CD14-positive monocyte (primary cell): ENCODE data around the gene SCRN2. TPM values are rescaled to one million over a fixed set of nuclear protein-coding genes. Genes with fewer than 3 reads are reported as not detected.
A peak's percentile ranks its signal among the peaks of the same experiment; 100 is the strongest.

ENCODE experiments used
- DNase-seq, 3 donors: peaks; one replicate each; pipeline ENCODE4 v3.0.0-alpha.2; 2011 to 2022
- H2AFZ ChIP-seq: 2 replicates; pipeline ENCODE4 v1.6.0; 2012; ENCODE audit warnings: mild to moderate bottlenecking, low read depth, low read length, inconsistent platforms; ENCODE audit not compliant: insufficient read depth, poor library complexity, severe bottlenecking
- H3K27ac ChIP-seq, 2 donors: 1 replicate in 1 of 2; 2 replicates in 1 of 2; pipeline ENCODE4 v1.5.1; 2012 to 2013; ENCODE audit warnings: low read length in 2 of 2, control low read depth in 1 of 2, inconsistent platforms in 1 of 2, low read depth in 1 of 2, mild to moderate bottlenecking in 1 of 2
- H3K27me3 ChIP-seq, 2 donors: one replicate each; pipeline versions ENCODE4 v1.6.0 to v1.6.1; 2011 to 2013; ENCODE audit warnings: low read length in 2 of 2; ENCODE audit not compliant: control insufficient read depth in 2 of 2, insufficient read depth in 2 of 2
- H3K36me3 ChIP-seq, 2 donors: replicated peaks in 1 of 2; 1 replicate in 1 of 2; 2 replicates in 1 of 2; pipeline versions ENCODE4 v1.5.1 to v1.6.1; 2012 to 2013; ENCODE audit warnings: low read length in 2 of 2, control low read depth in 1 of 2, inconsistent platforms in 1 of 2, mild to moderate bottlenecking in 1 of 2; ENCODE audit not compliant: insufficient read depth in 2 of 2, control insufficient read depth in 1 of 2
- H3K4me1 ChIP-seq, 2 donors: 1 replicate in 1 of 2; 2 replicates in 1 of 2; pipeline versions ENCODE4 v1.5.1 to v1.6.1; 2012 to 2013; ENCODE audit warnings: low read length in 2 of 2, control low read depth in 1 of 2, inconsistent platforms in 1 of 2, mild to moderate bottlenecking in 1 of 2, moderate library complexity in 1 of 2; ENCODE audit not compliant: insufficient read depth in 2 of 2, control insufficient read depth in 1 of 2
- H3K4me2 ChIP-seq: replicated peaks from 2 replicates; pipeline ENCODE3; 2012; ENCODE audit warnings: low read length, moderate library complexity, mild to moderate bottlenecking; ENCODE audit not compliant: poor library complexity, severe bottlenecking; ENCODE audit errors: extremely low read depth
- H3K4me3 ChIP-seq, 3 experiments: fragments of 200-600 bp in 1 of 3; sonication (generic) in 1 of 3; replicated peaks in 1 of 3; 1 replicate in 2 of 3; 2 replicates in 1 of 3; pipeline ENCODE4 v1.5.1; 2011 to 2013; ENCODE audit warnings: low read length in 3 of 3, mild to moderate bottlenecking in 3 of 3, control low read depth in 2 of 3, low read depth in 2 of 3, inconsistent platforms in 1 of 3, moderate library complexity in 1 of 3
- H3K79me2 ChIP-seq: 2 replicates; pipeline ENCODE4 v1.6.0; 2012; ENCODE audit warnings: mild to moderate bottlenecking, control low read depth, inconsistent platforms, low read length, moderate library complexity; ENCODE audit not compliant: insufficient read depth
- H3K9ac ChIP-seq: 2 replicates; pipeline ENCODE4 v1.6.0; 2017; ENCODE audit warnings: low read length, mild to moderate bottlenecking; ENCODE audit not compliant: insufficient read depth, poor library complexity, severe bottlenecking
- H3K9me3 ChIP-seq, 2 donors: replicated peaks in 1 of 2; 1 replicate in 1 of 2; 2 replicates in 1 of 2; pipeline versions ENCODE4 v1.5.1 to v1.6.1; 2012 to 2013; ENCODE audit warnings: low read length in 2 of 2, control low read depth in 1 of 2; ENCODE audit not compliant: control insufficient read depth in 1 of 2, insufficient read depth in 1 of 2
- H4K20me1 ChIP-seq: 2 replicates; pipeline ENCODE4 v1.6.0; 2012; ENCODE audit warnings: mild to moderate bottlenecking, low read length, control low read depth, moderate library complexity; ENCODE audit not compliant: insufficient read depth
- H3K27ac Mint-ChIP-seq, 7 donors: one replicate each; pipeline ENCODE4 v1.8.0; 2020; ENCODE audit warnings: mild to moderate bottlenecking in 7 of 7, mixed read lengths in 7 of 7, moderate library complexity in 6 of 7, inconsistent platforms in 2 of 7
- H3K27me3 Mint-ChIP-seq, 3 donors: one replicate each; pipeline ENCODE4 v1.8.0; 2021 to 2022; ENCODE audit warnings: low read depth in 3 of 3, mild to moderate bottlenecking in 3 of 3, mixed read lengths in 3 of 3, moderate library complexity in 3 of 3, inconsistent platforms in 1 of 3
- H3K36me3 Mint-ChIP-seq, 2 donors: one replicate each; pipeline ENCODE4 v1.8.0; 2020; ENCODE audit warnings: mixed read lengths in 2 of 2, inconsistent platforms in 1 of 2, mild to moderate bottlenecking in 1 of 2
- H3K4me1 Mint-ChIP-seq: one replicate; pipeline ENCODE4 v1.8.0; 2020; ENCODE audit warnings: mild to moderate bottlenecking, mixed read lengths
- H3K4me3 Mint-ChIP-seq, 2 donors: one replicate each; pipeline ENCODE4 v1.8.0; 2020; ENCODE audit warnings: mild to moderate bottlenecking in 2 of 2, mixed read lengths in 2 of 2, moderate library complexity in 1 of 2
- H3K9me3 Mint-ChIP-seq, 7 donors: one replicate each; pipeline ENCODE4 v1.8.0; 2020 to 2022; ENCODE audit warnings: mixed read lengths in 7 of 7, mild to moderate bottlenecking in 6 of 7, moderate library complexity in 6 of 7, inconsistent platforms in 2 of 7
- WGBS: methylation state at CpG from one replicate; pipeline ENCODE4 v1.1.5; 2013; ENCODE audit warnings: missing lambda C conversion rate; ENCODE audit not compliant: insufficient coverage; 5-methylcytosine and 5-hydroxymethylcytosine counted together
- intact Hi-C, 2 donors: fragments of 100-400 bp; cut with micrococcal nuclease; formaldehyde crosslinking; loops; one replicate each; pipeline versions ENCODE4 v1.15.0 to v1.15.1; 2023
- polyA plus RNA-seq, 3 donors: library from polyadenylated mRNA; depleted of rRNA in 1 of 3; unstranded in 2 of 3; stranded (reverse) in 1 of 3; fragments of 300-500 nt in 2 of 3; fragments of >200 nt in 1 of 3; fragmentation: Illumina TruSeq in 2 of 3; gene quantifications; 1 replicate in 2 of 3; 2 replicates in 1 of 3; pipeline ENCODE4 v1.2.3, GENCODE V29; 2012 to 2021
- TF ChIP-seq, protein P1 (sequence below): fragments of 200-600 bp; IDR thresholded peaks from one replicate; pipeline ENCODE4 v1.8.0; 2022; ENCODE audit warnings: antibody characterized with exemption, mild to moderate bottlenecking

The SCRN2 gene
- polyA plus RNA-seq, 3 donors: 13.2 to 45.1 (median 14.5) TPM

DNA sequence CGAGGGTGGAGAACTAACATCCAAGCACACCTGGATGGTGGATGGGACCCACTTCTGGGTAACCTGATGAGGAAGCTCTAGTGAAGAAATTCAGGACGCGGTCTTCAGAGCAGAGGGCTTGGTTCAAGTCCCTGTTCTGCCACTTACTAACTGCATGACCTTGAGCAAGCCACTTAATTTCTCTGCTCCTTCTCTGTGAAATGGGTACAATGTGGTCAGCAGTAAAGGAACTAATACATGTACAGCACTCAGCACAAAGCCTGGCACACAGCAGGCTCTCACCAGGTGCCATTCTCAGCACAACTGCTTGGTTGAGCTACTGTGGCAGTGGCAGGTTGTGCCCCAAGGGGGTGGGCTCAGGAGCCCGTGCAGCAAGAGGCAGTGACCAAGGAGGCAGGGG is 17.6 kb downstream of the SCRN2 start:
- Mint-ChIP-seq H3K27me3 (no peaks in the 10 kb centered on the region), H3K36me3 (peaks cover 47 to 62% of the 10 kb centered on the region in 2 donors), H3K9me3 (peaks cover 0 to 1% (median 0%) of the 10 kb centered on the region in 7 donors), H3K4me1 (peaks cover 29% of the 10 kb centered on the region), H3K4me3 (no peak overlapping the region), H3K27ac (no peak overlapping the region)
- Histone ChIP-seq H3K27ac (no peak overlapping the region), H3K27me3 (no peaks in the 10 kb centered on the region), H3K9ac (no peak overlapping the region), H3K36me3 (peaks cover 47 to 62% of the 10 kb centered on the region in 2 donors), H3K4me1 (peaks cover 22 to 25% of the 10 kb centered on the region in 2 donors), H4K20me1 (no peaks in the 10 kb centered on the region), H3K4me3 (no peak overlapping the region), H2AFZ (no peak overlapping the region), H3K4me2 (no peak overlapping the region), H3K79me2 (peaks cover 8% of the 10 kb centered on the region), H3K9me3 (no peaks in the 10 kb centered on the region)
- DNase-seq: no peak
- intact Hi-C loops: no loop called here
- WGBS: 86% methylated on average over 1 of the region's 4 CpGs
- TF ChIP-seq, protein P1, sequence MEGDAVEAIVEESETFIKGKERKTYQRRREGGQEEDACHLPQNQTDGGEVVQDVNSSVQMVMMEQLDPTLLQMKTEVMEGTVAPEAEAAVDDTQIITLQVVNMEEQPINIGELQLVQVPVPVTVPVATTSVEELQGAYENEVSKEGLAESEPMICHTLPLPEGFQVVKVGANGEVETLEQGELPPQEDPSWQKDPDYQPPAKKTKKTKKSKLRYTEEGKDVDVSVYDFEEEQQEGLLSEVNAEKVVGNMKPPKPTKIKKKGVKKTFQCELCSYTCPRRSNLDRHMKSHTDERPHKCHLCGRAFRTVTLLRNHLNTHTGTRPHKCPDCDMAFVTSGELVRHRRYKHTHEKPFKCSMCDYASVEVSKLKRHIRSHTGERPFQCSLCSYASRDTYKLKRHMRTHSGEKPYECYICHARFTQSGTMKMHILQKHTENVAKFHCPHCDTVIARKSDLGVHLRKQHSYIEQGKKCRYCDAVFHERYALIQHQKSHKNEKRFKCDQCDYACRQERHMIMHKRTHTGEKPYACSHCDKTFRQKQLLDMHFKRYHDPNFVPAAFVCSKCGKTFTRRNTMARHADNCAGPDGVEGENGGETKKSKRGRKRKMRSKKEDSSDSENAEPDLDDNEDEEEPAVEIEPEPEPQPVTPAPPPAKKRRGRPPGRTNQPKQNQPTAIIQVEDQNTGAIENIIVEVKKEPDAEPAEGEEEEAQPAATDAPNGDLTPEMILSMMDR: no peak

DNA sequence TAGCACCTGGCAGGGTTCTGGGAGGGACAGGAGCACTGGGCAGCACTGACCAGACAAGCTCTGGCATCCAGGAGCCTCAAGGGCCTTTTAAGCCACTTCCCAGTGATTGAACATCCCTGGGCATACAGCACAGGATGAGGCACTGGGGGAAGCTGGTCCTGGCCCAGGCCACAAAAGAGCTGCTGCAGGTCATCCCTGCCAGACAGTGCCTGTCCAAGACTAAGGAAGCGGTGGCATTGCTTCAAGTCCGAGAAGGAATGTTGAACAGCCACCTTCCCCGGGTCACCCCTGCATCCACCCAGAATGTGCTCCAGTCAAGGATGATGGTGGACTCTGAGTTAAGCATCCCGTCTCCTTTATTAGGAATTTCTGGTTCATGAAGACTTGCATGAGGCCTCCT is 18.3 kb downstream of the SCRN2 start:
- DNase-seq: no peak
- no peak overlapping the region for H3K9ac ChIP-seq
- 96% methylated on average over 4 of the region's 4 CpGs for WGBS
- H3K27me3 ChIP-seq: no peaks in the 10 kb centered on the region
- H3K9me3 ChIP-seq: no peaks in the 10 kb centered on the region
- H3K27me3 Mint-ChIP-seq: no peaks in the 10 kb centered on the region
- H4K20me1 ChIP-seq: no peaks in the 10 kb centered on the region
- H2AFZ ChIP-seq: no peak overlapping the region
- H3K9me3 Mint-ChIP-seq: no peaks in the 10 kb centered on the region
- no peak overlapping the region for H3K4me3 ChIP-seq
- peak overlapping the region in 1 of 7 donors; percentile 78 for H3K27ac Mint-ChIP-seq
- peaks cover 46 to 62% of the 10 kb centered on the region in 2 donors for H3K36me3 Mint-ChIP-seq
- TF ChIP-seq, protein P1: no peak
- H3K4me3 Mint-ChIP-seq: no peak overlapping the region
- intact Hi-C loops: no loop called here
- H3K4me2 ChIP-seq: no peak overlapping the region
- peaks cover 29% of the 10 kb centered on the region for H3K4me1 Mint-ChIP-seq
- H3K36me3 ChIP-seq: peaks cover 49 to 63% of the 10 kb centered on the region in 2 donors
- peak overlapping the region in 1 of 2 donors; percentile 78 for H3K27ac ChIP-seq
- H3K4me1 ChIP-seq: peaks cover 22 to 25% of the 10 kb centered on the region in 2 donors
- peaks cover 8% of the 10 kb centered on the region for H3K79me2 ChIP-seq
